GM10847 (cell line): Measurements from ENCODE around the gene CLEC18B.
"Not testable (repeated sequence)": the region's sequence is repeated elsewhere in the genome, so short reads cannot be mapped to it uniquely, and the experiment has no call there.

ENCODE experiments used
- POLR2A ChIP-seq: IDR thresholded peaks from 2 replicates; pipeline ENCODE4 v1.6.1; 2011; ENCODE audit not compliant: insufficient read length; ENCODE audit errors: extremely low read depth

The CLEC18B gene

DNA sequence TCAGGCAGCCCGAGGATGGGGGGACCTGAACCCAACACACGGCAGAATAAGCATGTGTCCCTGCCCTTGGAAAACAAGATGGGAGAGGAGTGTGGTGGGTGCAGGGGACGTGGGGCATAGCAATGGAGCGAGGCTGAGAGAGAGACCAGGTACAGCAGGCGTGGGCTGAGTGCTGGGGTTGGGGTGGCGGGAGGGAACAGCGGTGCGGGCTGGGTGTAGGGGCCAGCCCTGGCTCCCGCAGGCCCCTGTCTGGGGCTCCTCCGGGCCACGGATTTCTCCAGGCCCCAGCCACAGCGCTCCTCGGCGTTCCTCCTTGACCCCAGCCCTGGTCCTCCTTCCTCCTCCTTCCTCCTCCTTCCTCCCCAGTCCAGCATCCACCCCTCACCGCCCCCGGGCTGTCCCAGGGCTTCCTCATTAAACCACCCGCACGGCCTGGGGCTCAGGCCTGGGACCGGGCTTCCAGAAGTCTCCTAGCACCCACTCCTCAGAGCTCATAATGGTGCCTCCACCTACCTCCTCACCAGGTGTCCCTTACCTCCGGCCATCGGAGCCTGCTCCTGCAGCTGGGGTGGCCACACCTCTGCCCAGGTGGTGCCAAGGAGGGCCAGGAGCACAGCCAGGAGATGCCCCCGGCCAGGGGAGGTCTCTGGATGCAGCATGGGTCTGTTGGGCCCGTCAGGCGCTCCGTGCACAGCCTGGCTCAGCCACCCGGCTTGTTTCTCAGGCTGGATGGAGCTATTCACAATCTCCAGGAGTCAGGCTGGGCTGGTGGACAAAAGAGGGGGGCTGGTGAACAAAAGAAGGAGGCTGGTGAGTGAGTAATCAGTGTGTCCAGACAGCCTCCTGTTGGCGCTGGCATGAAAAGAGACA is at the start of gene CLEC18B:
Gene CLEC18B (minus strand): TSS at position 867 of the 870 bp plus-strand sequence. CDS start 208 bp downstream, at position 659.
- not testable (repeated sequence) for TF ChIP-seq POLR2A

DNA sequence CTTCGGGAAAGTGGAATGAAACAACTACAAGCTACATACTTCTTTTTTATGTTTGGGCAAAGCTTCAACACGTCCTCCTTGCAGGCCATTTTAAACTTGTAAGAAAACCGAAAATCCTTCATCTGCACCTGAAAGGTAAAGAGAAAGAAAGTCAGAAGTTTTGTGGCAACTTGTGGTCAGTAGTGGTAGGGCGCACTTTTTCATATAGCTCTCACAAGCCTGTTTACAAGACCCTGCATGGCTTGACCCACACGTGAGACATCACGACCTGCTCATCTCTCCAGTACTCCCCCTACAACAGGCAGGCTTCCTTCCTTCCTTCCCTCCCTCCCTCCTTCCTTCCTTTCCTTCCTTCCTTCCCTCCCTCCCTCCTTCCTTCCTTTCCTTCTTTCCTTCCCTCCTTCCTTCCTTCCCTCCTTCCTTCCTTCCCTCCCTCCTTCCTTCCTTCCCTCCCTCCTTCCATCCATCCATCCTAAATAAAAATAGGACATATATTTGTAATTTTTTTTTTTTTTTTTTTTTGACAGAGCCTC is 48.7 kb upstream of the CLEC18B start:
- no peak for TF ChIP-seq POLR2A

DNA sequence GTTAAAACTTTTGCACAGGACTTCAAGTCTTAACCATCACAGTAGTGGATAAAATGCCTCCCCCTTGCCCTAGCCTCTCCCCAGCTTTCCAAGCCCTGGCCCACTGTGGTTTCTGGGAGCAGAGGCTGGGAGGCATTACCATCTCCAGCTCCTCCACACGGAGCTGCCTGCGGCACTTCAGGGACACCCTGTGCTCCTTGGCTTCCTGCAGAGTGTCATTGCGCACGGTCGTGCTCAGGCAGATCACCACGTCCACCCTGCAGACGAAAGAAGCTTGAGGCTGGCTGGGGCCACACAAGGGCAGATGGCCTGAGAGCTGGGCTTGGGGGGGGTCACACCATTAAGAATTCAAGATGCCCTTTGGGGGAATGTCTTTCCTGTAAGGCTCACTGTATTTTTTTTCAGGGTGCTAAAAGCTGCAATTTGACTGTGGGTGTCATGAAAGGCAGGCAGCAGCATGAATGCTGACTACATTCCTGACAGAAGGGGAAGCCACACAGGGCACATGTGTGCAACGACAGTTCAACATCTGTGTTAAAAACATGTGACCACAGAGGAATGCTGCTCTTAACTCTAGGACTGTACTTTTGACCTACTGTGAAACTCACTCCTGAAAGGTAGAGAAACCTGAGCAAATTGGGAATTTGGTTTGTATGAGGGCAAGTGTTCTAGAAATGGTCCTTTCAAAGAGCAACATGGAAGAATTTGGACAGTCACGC is 47.7 kb upstream of the CLEC18B start:
- no peak for TF ChIP-seq POLR2A

DNA sequence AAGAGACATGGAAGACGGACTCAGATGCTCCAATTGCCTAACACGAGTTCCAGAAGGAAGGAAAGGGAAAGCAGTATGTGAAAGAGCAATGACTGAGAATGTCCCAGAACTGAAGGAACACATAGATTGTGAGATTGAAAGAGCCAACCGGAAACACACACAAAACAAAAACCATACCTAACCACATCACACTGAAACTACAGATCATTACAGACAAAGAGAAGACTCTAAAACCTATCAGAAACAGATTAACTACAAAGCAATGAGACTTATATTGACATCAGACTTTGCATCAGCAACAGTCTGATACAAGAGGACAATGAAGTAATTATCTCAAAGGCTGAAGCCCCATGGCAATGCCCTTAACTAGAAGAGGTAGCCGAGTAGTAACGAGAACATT is 45.6 kb upstream of the CLEC18B start:
- TF ChIP-seq POLR2A = no peak

DNA sequence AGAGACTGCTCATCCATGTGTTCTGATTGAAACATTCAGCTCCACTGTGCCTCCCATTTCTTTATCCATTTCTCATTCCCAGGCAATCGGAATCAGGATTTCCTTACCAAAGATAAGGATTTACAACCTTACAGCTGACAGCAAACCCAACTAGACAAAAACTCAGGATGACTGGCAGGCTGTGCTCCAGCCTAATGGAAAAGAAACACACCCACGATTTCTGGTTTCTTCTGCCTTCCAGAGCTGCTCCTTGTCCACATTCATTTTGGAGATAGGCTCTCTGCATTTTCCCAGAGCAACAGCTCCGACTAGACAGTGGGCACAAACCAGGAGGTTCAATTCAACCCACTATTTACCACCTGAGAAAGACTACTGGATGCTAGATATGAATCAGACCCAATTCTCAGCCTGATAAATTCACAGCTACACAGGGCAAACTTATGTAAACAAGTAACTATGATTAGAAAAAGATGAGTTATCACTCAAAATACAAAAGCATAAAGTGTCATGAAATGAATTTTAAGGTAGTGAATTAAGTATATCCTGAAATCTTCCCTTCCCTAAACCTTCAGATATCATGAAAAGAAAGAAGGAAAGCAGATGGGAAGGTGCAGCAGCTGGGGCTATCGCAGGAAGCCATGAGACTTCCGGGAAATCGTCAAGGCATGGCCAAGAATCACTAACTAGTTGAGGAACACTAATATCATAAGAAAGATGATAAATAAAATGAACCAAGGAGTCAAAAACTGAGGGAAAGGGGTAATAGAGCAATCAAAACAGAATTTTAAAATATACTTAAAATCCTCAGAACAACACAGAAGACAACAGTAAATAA is 44.8 kb upstream of the CLEC18B start:
- TF ChIP-seq POLR2A = no peak

DNA sequence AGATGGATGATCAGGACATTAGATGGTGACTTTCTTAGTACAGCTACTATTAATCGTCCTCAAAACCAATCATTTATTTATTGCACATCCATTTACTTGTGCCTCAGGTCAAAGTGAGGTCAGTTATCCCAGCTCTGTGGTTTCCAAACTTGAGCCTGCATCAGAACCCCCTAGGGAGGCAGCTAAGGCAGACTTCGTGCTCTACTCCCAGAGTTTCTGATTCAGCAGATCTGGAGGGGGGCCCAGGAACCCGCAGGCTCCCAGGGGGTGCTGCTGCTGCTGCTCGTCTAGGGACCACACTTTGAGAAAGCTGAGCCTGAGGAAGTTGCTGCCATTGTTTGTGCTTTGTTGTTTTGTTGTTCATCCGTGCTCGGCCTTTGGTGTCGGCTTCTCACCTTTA is 44.0 kb upstream of the CLEC18B start:
- TF ChIP-seq POLR2A = no peak

DNA sequence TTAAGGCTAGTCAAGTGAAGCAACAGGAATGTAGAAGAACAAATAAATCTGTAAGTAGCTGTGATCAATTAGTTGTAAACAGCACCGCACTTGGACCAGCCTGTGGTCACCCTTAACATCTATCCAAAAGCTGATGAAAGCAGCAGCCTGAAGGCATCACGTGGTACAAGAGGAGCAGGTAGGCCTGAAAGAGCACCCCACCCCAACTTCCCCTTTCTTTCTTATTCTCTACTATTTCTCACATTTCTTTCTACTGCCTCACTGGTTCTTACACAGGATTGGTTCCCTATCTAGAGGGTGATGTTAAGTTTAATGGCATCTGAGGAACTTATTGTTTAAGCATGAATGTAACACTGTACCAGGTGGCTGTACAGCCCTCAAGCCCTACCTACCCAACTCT is 42.6 kb upstream of the CLEC18B start:
- no peak for TF ChIP-seq POLR2A

DNA sequence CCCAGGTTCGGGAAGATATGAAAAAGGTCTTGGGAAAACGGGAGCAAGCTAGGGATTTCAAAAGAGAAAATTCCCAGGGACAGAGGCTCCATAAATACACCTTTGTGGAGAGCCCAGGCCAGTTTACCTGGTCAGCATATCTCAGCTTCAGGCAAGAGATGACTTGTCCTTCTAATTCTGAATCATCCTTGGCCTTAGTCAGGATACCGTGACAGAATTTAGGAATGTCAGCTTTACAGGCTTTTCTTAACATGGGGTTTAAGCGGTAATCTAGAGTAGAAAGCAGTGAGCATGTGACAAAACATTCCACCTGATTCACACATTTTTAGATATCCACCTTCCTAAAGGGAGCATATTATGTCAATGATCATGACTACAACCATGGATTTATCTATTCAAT is 41.1 kb upstream of the CLEC18B start:
- no peak for TF ChIP-seq POLR2A

DNA sequence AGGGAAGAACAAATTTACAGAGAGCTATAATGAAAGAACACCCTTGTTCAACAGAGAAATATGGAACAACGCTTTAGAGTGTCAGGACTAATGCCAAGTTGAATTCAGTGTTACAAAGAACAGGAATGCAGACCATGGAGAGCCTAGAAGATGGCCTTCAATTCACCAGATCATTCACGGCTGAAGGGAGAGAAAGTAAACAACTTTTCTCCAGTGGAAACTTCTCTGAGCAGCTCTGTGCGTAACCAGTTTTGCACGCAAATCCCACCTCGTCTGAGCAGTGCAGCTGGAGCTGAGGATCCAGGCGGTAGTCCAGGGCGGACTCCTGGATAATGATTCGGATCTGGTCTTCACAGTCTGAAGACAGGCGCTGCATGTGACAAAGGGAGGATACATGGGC is 40.5 kb upstream of the CLEC18B start:
- TF ChIP-seq POLR2A = no peak

DNA sequence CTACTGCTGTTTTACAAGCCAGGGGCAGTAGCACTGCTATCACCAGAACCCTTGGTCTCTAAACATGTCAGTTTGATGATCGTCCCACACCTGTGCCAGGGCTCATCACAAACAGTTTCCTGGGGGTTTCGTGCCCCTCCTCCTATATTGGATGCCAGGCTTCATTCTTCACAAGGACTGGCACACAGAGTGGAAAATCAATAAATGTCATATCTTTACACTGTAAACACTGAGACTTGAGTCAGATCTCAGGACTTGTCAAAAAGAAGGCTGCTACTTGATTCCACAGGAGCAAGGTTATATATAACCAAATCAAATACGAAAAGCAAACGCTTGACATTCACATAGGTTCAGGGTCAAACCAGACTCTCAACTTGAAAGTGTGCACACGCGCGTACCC is 39.3 kb upstream of the CLEC18B start:
- no peak for TF ChIP-seq POLR2A

DNA sequence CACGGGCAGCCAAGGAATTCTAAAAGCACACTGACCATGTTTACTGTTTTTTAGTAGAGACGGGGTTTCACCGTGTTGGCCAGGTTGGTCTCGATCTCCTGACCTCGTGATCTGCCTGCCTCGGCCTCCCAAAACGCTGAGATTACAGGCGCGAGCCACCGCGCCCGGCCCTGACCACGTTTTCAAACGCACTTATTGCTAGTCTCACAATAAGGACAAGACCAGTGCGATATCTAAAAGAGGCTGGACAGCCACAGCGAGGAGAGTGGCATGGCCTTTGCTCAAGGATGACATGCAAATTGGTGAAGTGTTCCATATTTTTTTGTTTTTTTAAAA is 35.0 kb upstream of the CLEC18B start:
- TF ChIP-seq POLR2A = no peak

DNA sequence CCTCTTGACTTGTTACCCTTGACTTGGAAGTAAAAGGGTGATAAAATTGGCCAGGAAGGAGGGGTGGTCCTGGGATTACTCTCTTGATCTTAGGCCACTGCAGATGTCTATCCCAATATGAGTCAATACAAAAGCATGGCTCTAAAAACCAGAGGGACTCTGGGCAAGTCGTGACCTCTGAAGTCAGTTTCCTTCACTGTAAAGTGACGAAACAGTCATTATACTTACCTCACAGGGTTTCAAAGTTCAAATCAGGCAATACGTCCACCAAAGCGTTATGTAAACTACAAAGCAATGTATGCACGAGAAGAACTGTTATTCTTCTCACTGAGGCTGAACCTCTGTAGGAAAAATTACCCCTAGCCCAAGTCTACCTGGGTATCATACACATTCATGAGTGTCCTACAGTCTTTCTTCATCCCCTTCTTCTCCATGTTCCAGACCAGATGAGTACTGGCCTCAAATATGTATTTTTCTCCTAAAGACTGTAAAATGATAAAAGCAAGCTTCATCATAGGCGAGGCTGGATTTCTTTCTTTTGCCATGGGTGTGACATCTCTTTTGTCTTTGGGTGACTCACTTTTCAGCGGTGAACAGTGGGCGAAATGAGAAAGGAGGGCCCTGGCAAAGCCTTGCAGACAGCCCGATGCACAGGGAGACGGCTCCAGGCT is 34.5 kb upstream of the CLEC18B start:
- TF ChIP-seq POLR2A = no peak

DNA sequence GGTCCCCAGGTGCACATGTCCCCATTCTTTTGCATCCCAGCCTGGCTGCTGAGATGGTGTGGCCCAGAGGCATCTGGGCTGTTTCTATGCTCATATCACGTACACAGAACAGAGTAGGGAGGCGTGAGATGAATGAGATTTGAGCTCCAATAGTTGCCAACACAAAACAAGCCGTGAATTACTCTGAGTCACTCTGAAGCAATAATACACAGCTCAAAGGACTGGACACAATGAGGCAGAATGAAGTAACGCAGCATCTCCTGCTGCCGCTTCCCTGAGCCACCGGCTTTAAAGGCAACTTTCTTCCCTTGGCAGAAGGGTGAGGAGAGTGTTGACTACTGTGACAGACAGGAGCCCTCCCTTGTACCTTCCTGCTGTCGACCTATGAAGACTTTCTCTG is 33.9 kb upstream of the CLEC18B start:
- no peak for TF ChIP-seq POLR2A

DNA sequence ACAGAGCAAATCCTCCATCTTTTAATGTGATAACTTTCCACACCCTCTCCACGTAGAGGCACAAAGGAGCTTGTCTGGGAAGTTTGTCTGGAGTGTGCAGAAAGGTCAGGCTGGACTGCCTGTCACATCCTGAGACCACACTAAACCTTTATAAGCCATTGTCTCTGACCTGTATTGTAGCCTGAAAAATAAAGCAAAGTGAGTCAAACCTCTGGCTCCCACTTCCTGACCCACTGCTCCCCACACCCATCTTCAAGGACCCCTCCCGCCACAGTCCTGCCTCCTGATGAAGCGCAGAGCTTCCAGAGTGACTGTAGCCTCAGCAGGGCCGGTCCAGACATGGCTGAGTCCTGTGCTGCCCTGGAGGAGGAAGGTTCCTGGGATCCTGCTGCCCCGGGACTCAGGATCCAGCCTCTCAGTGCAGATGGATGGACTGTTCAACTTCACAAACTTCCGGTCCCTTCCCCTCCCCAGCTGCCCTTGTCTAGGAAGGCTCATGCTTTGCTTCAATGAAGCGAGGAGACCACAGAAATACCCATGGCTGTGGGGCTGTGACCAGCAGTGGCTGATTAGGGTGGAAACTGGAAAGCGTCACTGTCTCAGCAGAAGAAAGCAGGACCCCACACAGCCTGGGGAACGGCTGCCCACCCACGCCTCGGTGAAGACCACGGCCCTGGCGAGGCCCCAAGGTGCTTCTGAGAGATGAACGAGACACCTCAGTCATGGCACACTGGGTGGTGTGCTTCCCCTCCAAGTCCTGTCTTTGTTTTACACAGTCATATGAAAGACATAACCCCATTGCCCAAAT is 30.9 kb upstream of the CLEC18B start:
- no peak for TF ChIP-seq POLR2A
